GM19099 (cell line): ENCODE results near the gene KCNG2.

Experiments used
- POLR2A ChIP-seq: IDR thresholded peaks from 3 replicates; pipeline ENCODE4 v1.6.1; 2011; ENCODE audit warnings: low read depth; ENCODE audit not compliant: insufficient read length; ENCODE audit errors: extremely low read depth

KCNG2 gene

DNA sequence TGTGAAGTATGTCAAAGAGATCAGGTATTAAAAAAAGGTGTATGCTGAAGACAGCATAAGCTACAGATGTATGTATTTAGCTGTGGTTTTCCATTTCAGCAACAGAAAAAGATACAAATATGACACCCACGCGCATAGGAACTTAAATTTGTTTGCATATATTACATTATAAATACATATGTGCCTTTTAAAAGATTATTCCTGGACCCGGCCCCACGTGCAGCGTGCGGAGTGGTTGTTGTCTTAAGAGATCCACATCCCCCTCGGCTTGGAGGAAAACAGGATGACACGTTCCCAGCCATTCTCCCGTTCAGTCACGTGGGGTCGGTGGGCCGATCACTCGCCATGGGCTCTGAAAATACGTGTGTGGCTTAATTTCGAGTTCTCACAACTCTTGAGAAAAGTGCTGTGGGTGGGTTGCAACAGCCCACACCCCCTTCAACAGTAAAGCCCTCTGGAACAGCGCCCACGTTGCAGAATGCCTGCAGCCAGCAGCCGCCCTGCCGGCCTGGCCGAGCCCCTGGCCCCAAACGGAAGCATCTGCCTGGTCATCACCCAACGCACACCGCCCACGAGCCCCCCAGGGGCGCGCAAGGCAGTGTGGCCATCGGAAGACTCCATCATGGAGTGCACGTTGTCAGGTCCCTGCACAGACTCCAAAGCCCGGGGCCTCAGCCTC lies 18.6 kb upstream of the KCNG2 start:
- TF ChIP-seq POLR2A, result no peak

DNA sequence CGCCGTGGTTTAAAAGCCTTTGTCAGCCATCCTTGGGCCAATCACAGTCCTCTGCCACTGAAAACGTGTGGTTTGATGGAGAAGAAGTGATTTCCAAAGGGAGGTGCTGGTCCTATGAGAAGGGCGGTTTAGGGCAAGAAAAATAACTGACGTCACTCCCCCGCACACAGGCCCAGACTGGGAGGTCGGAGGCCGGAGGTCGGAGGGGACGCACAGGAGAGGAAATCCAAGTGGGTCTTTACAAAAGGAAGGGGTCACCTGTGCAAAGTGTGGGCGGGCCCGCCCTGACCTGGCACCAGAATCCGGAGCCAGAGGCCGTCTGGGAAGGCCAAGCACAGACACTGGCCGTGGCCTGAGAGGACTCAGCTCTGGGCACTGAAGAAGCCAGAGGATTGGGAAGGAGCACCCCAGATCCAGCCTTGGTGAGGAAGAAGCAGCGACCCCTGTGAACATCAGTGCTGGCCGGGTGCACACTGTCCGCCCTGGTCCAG lies 18.0 kb upstream of the KCNG2 start:
- no peak for TF ChIP-seq POLR2A

DNA sequence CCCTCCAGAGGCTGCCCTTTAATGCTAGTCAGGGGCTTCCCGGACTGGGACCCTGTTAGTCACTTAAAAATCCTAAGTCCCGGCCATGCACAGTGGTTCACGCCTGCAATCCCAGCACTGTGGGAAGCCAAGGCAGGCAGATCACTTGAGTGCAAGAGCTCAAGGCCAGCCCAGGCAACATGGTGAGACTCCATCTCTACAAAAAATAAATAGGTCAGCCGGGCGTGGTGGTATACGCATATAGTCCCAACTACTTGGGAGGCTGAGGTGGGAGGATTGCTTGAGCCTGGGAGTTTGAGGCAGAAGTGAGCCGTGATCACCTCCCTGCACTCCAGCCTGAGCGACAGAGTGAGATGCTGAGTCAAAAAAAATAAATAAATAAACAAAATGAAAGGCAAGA lies 17.2 kb upstream of the KCNG2 start:
- TF ChIP-seq POLR2A, result no peak

DNA sequence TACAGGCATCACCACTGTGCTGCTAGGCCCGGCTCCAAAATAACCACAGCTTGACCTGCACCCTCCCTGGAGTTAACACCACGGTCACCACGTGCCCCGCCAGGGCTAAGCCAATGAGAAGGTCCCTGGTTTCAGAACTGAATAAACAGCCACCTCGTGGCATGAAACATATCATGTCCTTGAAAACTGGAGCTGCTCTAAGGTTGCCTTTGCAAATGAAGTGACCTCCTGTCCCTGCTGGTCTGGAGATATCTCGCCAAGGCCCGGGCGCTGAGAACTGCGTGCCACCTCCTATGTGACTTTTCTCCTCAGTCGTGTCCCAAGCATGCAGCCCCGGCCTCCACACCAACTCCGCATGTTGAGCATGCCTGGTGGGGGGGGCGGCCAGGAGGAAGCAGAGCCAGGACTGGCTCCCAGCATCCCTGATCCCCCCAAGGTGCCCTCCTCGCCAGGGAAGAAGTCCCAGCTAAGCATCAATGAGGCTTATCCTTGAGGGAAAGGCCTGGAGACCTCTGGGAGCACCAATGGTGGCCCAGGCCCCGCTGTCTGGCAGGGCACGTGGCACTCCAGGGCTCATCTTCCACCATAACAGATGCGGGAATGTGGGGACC lies 16.3 kb upstream of the KCNG2 start:
- no peak for TF ChIP-seq POLR2A

DNA sequence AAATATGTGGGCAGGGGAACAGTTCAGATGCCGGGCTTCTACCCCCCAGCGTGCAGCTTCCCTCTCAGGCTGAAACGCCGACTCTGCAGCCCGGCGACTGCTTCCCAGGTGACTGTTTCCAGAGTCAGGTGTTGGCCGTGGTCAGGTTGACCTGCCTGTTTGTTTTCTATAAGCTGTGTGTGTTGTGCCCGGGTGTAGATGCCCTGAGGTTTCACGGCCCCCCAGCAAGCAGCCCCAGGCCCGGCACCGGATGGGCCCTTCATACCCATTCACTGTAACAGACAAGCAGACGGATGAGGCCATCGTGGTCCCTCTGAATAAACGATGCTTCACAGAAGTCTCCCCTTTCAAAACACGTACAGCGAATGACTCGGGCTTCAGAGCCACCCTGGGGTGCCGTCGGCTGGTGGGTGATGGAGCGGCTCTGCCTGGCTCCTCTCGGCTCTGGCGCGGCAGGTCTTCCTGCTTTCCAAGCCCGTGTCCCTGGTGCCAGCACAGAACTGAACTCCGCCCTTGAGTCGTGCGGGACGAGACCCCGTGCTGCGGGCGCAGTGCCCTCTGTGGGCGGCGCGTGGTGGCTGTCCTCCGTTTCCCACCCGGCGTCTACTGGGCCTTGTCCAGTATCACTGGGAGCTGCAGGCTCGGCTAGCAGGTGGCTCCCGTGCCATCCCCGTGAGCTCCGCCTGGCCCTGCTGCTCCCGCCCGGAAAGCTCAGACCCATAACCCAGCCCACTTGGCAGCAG lies 15.0 kb upstream of the KCNG2 start:
- TF ChIP-seq POLR2A, result no peak

DNA sequence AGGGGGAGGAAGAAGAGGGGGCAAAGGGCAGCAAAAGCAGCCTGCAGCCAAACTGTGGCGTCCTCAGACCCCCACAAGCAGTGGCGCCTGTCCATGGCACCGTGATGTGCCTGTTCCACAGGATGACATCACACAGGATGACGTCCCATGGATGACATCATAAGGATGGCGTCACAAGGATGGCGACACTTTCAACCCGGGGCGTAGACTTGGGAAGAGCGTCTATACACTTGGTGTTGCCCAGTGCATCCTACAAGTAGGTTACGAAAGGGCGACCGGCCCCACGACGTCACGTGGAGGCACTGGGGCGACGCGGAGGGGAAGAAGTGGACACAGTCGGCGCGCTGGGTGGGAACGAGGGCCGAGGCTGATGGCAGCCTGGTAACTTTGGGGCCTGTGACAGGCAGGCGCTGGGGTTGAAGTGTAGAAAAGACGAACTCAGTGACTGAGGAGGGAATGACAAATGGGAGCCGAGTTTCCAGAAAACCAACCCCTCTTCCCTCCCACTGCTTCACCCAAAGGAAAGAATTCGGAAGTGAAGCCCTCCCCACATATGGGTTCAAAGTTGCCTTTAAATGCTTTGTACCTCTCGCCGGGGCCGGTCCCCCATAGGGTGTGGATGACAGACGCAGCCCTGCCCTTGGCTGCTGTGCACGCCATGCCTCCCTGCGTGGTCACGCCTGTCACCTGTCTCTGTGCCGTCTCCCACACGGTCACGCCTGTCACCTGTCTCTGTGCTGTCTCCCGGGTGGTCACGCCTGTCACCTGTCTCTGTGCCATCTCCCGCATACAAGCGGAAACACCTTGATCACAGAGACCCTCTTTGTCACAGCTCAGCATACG lies 13.4 kb upstream of the KCNG2 start:
- TF ChIP-seq POLR2A, result no peak

DNA sequence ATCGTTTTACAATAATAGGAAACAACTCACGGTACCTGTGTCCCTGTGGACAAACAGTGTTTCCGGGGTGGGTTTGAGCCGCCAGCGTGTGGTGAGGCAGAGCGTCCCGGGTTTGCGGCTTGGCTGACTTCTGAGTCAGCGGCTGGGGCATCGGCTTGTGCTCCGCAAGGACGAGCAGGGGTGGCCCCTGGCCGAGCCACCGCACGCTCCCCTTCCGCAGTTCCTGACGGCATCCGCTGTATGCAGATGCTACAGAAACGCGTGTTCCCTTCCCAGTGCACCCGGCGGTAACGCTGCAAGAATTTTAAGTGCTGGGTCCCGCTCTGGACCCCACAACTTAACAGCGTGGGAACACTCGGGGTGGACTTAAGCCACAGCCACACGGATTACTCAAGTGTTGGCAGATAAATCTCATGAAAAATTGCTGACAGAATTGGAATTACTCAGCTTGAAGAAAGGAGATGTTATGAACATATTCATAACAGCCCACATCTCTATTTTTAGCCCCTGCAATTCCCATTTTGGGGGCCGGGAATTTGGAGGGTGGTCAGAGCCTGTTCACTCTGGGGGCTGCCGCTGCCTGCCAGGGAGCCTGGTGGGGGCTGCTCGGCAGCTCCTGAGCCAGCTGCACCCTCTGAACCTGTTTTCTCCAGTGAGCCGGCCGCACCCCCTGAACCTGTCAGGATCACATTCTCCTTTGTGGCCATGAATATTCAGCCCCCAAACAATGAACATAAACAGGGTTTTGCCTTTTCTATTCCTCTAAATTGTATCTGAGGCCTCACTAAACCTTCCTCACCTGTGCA lies 12.6 kb upstream of the KCNG2 start:
- TF ChIP-seq POLR2A, result no peak

DNA sequence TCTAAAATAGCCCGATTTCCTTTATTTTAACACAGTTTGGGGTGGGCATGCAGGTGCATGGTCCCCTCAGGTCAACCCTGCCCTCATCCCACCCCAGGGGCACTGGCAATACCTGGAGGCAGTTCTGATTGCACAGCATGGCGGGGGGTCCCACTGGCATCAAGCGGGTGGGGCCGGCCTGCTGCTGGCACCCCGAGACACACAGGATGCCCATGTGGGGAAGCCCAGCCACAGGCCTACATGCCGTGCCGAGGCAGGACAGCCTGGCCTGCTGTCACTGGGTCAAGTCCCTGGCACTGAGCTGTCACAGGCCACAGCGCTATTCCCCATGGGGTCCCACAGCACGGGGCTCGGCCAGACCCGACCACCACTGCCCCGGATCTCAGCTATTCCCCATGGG lies 11.9 kb upstream of the KCNG2 start:
- TF ChIP-seq POLR2A, result no peak

DNA sequence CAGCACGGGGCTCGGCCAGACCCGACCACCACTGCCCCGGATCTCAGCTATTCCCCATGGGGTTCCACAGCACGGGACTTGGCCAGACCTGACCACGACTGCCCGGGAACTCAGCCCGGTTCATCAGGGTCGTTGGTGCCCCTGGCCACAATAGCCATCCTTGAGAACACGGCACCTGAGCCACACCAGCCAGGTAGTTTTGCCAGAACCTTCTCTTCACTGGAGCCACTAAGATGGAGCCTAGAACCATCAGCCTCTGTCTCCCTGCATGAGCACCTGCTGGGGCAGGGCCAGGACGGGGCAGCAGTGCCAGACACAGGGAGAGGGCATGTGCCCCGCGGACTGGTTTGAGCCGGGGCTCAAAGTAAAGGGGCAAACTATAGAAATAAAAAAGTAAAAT lies 11.4 kb upstream of the KCNG2 start:
- no peak for TF ChIP-seq POLR2A

DNA sequence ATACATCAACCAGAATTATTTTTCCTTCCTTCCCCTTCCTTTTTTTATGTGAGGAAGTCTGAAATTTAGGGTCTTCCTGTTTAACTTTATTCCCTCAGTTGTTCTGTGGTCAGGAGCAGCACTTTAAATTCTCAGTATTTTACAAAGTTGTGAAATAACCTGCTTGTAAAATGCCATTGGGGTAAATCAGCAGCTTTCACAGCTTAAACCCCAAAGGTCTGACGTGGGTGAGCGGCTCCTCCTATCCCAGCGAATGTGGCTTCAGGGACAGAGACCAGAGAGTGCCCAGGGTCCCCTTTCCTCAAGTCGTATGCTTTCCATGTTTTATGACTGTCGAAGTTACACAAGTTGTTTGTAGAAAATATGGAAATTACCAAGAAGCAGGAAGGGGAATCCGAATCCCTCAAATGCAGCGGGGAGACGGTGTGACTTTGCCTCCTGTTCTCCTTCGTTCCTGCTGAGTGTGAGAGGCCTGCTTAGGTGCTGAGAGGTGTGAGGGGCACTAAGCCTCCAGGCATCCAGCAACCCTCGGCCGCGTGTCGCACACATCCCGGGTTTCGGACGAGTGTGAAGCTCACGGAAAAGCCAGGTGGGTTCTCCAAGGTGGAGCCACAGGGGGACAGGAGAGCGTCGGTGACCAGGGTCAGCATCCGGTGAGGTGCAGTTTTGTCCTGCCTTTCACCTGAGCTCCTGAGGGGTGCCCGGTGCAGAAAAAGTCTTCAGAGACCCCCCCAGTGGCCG lies 10.8 kb upstream of the KCNG2 start:
- TF ChIP-seq POLR2A, result no peak

DNA sequence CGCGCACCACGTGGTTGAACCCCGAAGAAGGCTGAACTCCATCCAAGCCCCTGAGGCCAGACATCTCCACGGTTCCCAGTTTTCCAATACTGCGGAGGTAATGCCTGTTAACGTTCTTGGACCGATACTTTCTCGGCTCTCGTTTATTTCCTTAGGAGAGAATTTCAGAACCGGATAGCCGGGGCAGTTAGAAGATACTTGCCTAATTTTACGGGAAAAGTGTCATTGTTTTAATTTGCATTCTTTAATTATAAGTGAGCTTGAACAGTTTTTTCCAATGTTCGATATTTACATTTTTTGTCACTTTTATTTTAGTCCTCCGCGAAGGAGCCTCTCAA lies 10.2 kb upstream of the KCNG2 start:
- TF ChIP-seq POLR2A, result no peak

DNA sequence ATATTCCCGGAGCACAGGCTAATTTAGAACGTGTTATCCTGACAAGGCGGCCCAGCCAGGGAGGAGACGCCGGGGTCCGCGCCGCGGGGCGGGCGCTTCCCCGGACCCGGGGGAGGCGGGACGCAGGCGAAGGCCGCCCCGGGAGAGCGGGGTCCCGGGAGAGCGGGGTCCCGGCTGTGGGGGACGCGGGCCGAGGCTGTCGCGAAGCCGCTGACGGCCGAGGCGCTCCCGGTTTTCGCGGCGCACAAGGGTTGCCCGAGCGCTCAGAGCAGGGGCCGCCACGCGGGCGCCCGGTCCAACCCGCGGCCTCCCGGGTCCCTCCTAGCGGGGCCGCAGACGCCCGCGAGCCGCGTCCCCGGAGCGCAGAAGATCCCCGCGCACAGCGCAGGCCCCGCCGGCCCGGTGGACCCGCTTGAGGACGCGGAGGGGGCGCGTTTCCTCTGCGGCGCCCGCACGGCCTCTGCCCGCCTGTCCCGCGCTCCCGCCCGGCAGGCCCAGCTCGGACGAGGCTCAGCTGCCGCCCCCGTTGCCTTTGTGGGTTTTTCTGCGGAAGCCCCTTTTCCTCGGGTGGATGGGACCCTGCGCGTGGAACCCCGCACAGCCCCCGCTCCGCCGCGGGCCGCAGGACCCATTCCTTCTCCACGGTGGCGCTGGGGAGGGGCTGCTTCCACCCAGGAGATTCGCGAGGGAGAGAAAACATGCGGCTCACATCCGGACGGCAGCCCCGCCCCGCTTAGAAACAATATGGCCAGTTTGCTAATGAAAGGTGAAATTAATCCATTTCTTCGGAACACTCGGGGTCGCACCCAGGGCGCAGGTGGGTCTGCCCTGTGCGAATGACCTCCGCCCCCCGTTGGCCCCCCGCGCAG lies 9.6 kb upstream of the KCNG2 start:
- TF ChIP-seq POLR2A, result no peak

DNA sequence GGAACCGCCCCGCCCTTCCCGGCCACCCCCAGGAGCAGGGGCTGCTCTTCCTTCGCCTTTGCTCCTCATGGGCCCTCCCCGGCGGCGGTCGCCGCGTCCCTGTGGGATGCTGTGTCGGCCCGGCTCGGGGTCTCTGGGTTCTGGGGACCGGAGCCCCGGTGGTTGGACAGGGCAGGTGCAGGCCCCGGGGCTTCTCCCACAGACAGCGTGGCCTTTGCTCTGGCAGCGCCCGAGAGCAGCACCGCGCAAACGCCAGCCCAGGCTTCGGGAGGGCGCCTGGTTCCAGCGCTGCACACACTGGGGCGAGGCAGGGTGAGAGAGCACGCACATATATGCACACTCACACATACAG lies 9.0 kb upstream of the KCNG2 start:
- TF ChIP-seq POLR2A, result no peak
